Peyer's patch (tissue), 4 donors: ENCODE measurements around the gene RBP5.

Experiments used
- CTCF ChIP-seq, 6 experiments: fragments of 450-650 bp in 4 of 6; fragments of 200-600 bp in 2 of 6; sonication (generic) in 1 of 6; IDR thresholded peaks; one replicate each; pipeline ENCODE4 v1.5.1; 2017 to 2019; ENCODE audit warnings: antibody characterized with exemption in 6 of 6, mild to moderate bottlenecking in 3 of 6, moderate library complexity in 1 of 6
- POLR2A ChIP-seq, 2 donors: fragments of 450-650 bp; IDR thresholded peaks; one replicate each; pipeline ENCODE4 v1.5.1; 2017; ENCODE audit warnings: antibody characterized with exemption in 2 of 2, mild to moderate bottlenecking in 2 of 2, moderate library complexity in 2 of 2

GRCh38 chr12:7101047-7101693 lies 27.5 kb downstream of the RBP5 start:
- TF ChIP-seq CTCF (IDR thresholded peaks at IDR 0.05) (no peak), POLR2A (IDR thresholded peaks at IDR 0.05) (no peak)
